Endodermal cell (in vitro differentiated cells): ENCODE data around the gene DEFB113. TPM values are rescaled to one million over a fixed set of nuclear protein-coding genes. Genes with fewer than 3 reads are reported as not detected.

Experiments
- DNase-seq: peaks from one replicate; pipeline ENCODE4 v3.0.0-alpha.2; 2017
- H3K27ac ChIP-seq: 2 replicates; pipeline ENCODE4 v1.5.1; 2013; ENCODE audit warnings: mild to moderate bottlenecking, low read depth, low read length, moderate library complexity
- H3K27me3 ChIP-seq: 2 replicates; pipeline ENCODE4 v1.6.1; 2013; ENCODE audit warnings: mild to moderate bottlenecking, low read length, moderate library complexity; ENCODE audit not compliant: insufficient read depth, control insufficient read depth, poor library complexity, severe bottlenecking
- H3K36me3 ChIP-seq: 2 replicates; pipeline ENCODE4 v1.7.0; 2013; ENCODE audit warnings: mild to moderate bottlenecking, low read length, moderate library complexity; ENCODE audit not compliant: control insufficient read depth, insufficient read depth
- H3K4me1 ChIP-seq: one replicate; pipeline ENCODE4 v1.7.0; 2013; ENCODE audit warnings: low read length; ENCODE audit not compliant: control insufficient read depth, insufficient read depth
- H3K4me3 ChIP-seq: 2 replicates; pipeline ENCODE4 v1.5.1; 2013; ENCODE audit warnings: mild to moderate bottlenecking, low read length, moderate library complexity
- H3K9ac ChIP-seq: 2 replicates; pipeline ENCODE4 v1.6.1; 2013; ENCODE audit warnings: mild to moderate bottlenecking, low read length, moderate library complexity; ENCODE audit not compliant: poor library complexity, severe bottlenecking; ENCODE audit errors: extremely low read depth
- H3K9me3 ChIP-seq: 2 replicates; pipeline ENCODE4 v1.6.1; 2013; ENCODE audit warnings: mild to moderate bottlenecking, low read length, moderate library complexity; ENCODE audit not compliant: control insufficient read depth
- H3K27ac Mint-ChIP-seq: 2 replicates; pipeline ENCODE4 v1.8.0; 2020; ENCODE audit warnings: mixed read lengths
- H3K27me3 Mint-ChIP-seq: 2 replicates; pipeline ENCODE4 v1.8.0; 2021; ENCODE audit warnings: mild to moderate bottlenecking, mixed read lengths; ENCODE audit not compliant: insufficient read depth
- H3K36me3 Mint-ChIP-seq: 2 replicates; pipeline ENCODE4 v1.8.0; 2020; ENCODE audit warnings: low read depth, mixed read lengths
- H3K4me1 Mint-ChIP-seq: 2 replicates; pipeline ENCODE4 v1.8.0; 2020; ENCODE audit warnings: mixed read lengths
- H3K4me3 Mint-ChIP-seq: 2 replicates; pipeline ENCODE4 v1.8.0; 2020; ENCODE audit warnings: mild to moderate bottlenecking, moderate library complexity, mixed read lengths
- H3K9me3 Mint-ChIP-seq: 2 replicates; pipeline ENCODE4 v1.8.0; 2020; ENCODE audit warnings: mild to moderate bottlenecking, mixed read lengths
- CTCF ChIP-seq: fragments of 200-600 bp; sonication (generic); conservative IDR thresholded peaks from 2 replicates; pipeline ENCODE4 v1.5.0; 2021; ENCODE audit warnings: antibody characterized with exemption, mild to moderate bottlenecking
- WGBS, 2 experiments: methylation state at CpG; one replicate each; pipeline versions ENCODE4 v1.1.5 to v1.1.7; 2013; ENCODE audit warnings: missing lambda C conversion rate in 2 of 2, mixed read lengths in 1 of 2; ENCODE audit not compliant: insufficient coverage in 1 of 2, insufficient read length in 1 of 2; 5-methylcytosine and 5-hydroxymethylcytosine counted together
- total RNA-seq, 2 donors: library from RNA; stranded (reverse); fragmentation: NEBNext Ultra II Directional in 1 of 2; extraction: Animal tissue kit (Norgen Biotek cat#: 25700) in 1 of 2; gene quantifications; 2 replicates in 1 of 2; 3 replicates in 1 of 2; pipeline ENCODE4 v1.2.1, GENCODE V29; 2021

DEFB113 gene
- total RNA-seq, 2 donors from 2014 or later: not detected

GRCh38 chr6:49955847-49956246 lies 13.6 kb downstream of the DEFB113 start:
- Mint-ChIP-seq H3K27me3 (no peaks in the 10 kb centered on the region), H3K4me1 (no peaks in the 10 kb centered on the region), H3K36me3 (no peaks in the 10 kb centered on the region), H3K27ac (no peak overlapping the region), H3K4me3 (no peak overlapping the region), H3K9me3 (peaks cover 9% of the 10 kb centered on the region)
- Histone ChIP-seq H3K27ac (no peak overlapping the region), H3K36me3 (no peaks in the 10 kb centered on the region), H3K9me3 (no peaks in the 10 kb centered on the region), H3K9ac (no peak overlapping the region), H3K4me1 (no peaks in the 10 kb centered on the region), H3K27me3 (no peaks in the 10 kb centered on the region), H3K4me3 (no peak overlapping the region)
- DNase-seq: no peak
- no peak for TF ChIP-seq CTCF

GRCh38 chr6:49951926-49952325 lies 17.5 kb downstream of the DEFB113 start:
- peaks cover 6% of the 10 kb centered on the region for H3K4me1 Mint-ChIP-seq
- DNase-seq: no peak

DNA sequence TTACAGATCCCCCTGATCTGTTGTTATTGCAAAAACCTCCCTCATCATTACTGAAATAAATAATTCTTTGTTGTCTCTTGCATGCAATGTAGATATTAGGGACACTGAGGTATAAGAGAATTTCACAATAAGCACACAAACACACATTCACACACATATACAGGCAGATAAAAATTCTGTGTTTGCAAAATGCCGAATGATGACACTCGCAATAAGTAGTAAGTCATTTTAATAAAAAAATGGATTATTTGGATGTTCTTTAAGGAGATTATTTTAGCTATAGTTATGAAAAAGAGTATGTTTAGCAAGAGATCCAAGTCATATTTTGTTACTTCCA lies 19.0 kb downstream of the DEFB113 start:
- 93% methylated on average over 2 of the region's 2 CpGs; no CpG with 5 or more reads in 1 of the 2 experiments for WGBS, 2 experiments
- Histone ChIP-seq H3K27me3 (no peaks in the 10 kb centered on the region), H3K36me3 (no peaks in the 10 kb centered on the region), H3K4me3 (no peak overlapping the region), H3K4me1 (no peaks in the 10 kb centered on the region), H3K9ac (no peak overlapping the region), H3K27ac (no peak overlapping the region), H3K9me3 (no peaks in the 10 kb centered on the region)
- peaks cover 6% of the 10 kb centered on the region for H3K4me1 Mint-ChIP-seq
- no peaks in the 10 kb centered on the region for H3K36me3 Mint-ChIP-seq
- no peak for TF ChIP-seq CTCF
- no peaks in the 10 kb centered on the region for H3K9me3 Mint-ChIP-seq
- no peak for DNase-seq
- H3K27ac Mint-ChIP-seq: no peak overlapping the region
- peak overlapping the region; percentile 69 for H3K4me3 Mint-ChIP-seq
- H3K27me3 Mint-ChIP-seq: peaks cover 2% of the 10 kb centered on the region

More at GRCh38 chr6:49951926-49952325, 17.5 kb downstream of the DEFB113 start:
- H3K4me1 ChIP-seq: no peaks in the 10 kb centered on the region
- H3K27me3 Mint-ChIP-seq: peaks cover 2% of the 10 kb centered on the region
- 80 to 95% methylated on average over 1 to 2 of the region's 2 CpGs for WGBS, 2 experiments
- H3K27ac Mint-ChIP-seq: no peak overlapping the region
- no peaks in the 10 kb centered on the region for H3K36me3 Mint-ChIP-seq
- no peaks in the 10 kb centered on the region for H3K27me3 ChIP-seq
- no peak for TF ChIP-seq CTCF
- H3K27ac ChIP-seq: no peak overlapping the region
- no peak overlapping the region for H3K9ac ChIP-seq
- H3K36me3 ChIP-seq: no peaks in the 10 kb centered on the region
- H3K4me3 ChIP-seq: no peak overlapping the region
- H3K9me3 ChIP-seq: no peaks in the 10 kb centered on the region
- no peaks in the 10 kb centered on the region for H3K9me3 Mint-ChIP-seq
- H3K4me3 Mint-ChIP-seq: no peak overlapping the region
